ENCODE measurements around the gene DAB2IP.

The DAB2IP gene

DNA sequence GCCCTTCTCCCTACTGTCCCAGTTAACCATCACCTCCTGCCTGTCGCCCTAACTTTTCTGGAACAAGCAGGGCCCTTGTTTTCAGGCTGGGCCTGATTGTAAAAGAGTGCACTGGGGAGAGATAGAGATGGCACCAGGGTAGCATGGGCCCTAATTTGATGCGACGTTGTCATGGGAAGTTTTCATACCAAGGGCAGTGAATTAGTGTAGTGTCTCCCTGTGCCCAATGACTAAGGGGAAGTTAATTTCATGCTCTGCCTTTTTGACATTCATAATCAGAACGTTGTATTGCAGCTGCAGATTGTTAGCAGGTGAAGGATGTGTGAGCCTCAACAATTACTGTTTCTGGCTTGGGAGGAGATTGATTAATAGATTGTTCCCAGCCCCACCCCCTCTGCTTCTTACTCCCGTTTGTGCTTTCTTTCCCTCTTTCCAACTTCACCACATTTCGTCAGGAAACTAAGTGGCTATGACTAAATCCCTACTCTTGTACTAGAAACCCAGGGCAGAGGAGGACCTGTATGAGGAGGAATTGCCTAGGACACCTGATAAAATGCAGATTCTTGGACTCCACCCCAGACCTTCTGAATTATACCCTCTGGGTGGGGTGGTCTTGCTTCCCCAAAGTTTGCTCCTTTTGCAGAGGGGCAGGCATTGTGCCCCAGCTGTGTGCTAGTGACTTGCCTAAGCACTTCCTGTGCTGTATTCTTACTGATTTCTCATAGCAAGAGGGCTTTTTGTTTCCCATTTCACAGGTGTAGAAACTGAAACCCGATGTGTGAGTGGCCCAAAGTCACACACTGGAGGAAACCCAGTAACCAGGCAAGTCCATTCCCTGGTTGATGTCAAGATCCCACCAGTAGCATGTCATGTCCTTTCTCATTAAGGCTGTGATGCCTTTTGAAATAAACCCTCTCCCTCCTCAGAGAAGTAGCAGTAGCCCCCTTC, 56.3 kb downstream of the DAB2IP start:
- no peak for DNase-seq

DNA sequence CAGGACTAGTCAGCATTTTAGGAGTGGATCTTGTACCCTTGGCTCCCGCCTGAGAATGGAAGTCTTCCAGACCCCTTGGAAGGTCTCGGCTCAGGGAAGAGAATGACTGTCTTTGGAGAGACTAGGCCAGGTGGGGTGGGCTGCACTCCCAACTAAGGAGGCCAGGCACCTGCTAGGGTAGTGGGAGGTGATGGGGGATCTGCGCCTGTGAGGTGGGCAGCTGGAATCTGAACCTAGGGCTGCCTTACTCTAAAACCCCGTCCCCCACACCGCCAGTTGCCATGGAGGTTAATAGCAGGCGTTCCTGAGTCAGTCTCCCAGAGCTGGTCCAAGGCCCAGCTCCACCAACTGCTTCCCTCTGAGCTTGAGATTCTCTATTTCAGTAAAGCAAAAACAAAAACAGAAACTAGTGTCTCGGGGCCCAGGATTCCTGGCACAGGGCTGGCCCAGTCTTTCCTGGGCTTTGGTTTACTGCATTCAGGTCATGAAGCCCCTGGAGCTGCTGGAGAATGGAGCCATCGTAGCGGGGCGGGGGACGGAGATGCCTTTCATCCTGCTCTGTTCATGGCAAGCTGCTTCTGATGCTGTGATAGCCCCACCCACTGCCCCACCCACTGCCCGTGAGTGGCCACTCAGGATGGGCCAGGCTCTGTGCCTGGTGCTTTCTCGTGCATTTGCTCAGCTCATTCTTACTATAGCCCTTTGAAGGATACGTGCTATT, 57.5 kb downstream of the DAB2IP start:
- peak in 1 of 2 donors; percentile 4 for DNase-seq

DNA sequence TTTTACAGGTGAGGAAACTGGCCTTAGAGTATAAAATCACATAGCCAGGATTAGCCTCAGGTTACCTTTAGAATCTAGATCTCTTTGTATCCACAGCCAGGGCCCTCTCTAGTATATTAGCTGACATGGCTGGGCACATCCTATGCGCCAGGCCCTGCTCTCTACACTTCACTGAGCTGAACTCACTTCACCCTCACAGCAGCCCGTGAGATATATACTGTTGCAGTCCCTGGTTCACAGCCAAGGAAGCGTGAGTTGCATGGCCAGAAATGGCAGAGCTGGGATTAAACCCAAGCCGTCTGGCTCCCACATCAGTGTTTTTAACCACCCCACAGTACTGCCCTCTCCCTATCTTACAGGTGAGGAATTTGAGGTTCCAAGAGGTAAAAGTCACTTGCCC, 58.4 kb downstream of the DAB2IP start:
- no peak for DNase-seq

DNA sequence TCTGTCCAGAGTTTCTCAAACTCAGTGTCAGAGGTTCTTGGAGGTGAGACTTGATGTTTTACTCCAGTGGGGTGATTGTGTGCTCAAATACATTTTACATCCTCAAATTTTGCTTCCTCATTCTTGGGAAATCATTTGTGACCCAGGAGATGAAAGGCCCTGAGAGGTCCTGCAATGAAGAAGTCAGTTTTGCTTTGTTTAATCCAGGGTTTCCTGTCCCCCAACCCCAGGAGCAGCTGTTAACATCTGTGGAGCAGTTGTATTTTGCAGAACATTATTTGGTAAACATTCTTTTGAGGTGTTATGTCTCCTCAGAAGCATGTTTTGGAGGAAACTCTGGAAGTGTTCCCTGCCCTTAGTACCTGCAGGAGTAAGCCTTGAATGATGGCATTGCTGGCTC, 59.8 kb downstream of the DAB2IP start:
- DNase-seq = no peak

DNA sequence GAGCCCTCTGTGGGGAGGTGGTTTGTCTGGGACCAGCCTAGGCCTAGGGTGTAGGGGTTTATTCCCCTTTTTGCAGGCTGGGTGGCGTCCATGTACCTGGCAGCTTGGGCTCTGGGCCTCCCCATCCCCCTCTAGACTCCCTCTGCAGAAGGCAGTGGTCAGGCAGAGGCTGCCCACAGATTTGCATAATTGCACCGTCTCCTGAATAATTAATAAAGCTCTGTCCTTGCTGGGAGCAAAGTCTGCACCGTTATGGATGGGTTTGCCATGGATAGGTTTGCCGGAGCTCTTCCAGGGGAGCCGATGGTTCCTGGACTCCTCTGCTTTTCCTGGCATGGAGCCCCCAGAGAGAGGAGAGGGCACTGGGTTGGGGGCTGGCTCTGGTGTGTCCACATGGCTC, 60.4 kb downstream of the DAB2IP start:
- DNase-seq = no peak

DNA sequence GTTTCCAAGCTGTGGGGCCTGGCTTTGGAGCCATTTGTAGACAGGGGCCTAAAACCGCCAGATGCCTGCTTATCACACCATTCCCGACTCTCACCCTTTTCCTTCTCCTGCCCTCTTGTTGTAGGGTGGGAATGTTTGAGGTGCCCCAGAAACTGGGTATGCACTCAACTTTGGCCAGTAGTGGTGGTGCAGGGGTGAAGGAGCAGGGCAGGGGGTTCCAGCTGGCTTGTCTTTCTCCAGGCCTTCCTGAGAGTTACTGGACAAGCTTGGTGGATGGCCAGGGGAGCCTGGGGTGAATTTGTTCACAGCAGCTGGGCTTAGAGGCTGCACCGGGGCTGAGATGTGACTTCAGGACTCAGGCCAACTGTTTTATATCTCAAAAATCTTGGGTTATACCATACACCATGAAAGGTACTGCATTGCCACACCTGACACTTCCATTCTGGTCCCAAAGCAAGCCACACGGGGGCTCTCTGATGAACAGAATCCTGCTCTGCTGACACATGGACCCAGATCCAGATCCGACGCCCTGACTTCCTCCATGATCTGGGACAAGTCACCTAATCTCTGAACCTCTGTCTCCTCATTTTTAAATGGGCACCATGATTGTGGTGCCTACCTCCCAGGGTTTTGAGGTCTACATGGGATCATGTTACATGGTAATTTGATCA, 62.1 kb downstream of the DAB2IP start:
- DNase-seq = no peak

DNA sequence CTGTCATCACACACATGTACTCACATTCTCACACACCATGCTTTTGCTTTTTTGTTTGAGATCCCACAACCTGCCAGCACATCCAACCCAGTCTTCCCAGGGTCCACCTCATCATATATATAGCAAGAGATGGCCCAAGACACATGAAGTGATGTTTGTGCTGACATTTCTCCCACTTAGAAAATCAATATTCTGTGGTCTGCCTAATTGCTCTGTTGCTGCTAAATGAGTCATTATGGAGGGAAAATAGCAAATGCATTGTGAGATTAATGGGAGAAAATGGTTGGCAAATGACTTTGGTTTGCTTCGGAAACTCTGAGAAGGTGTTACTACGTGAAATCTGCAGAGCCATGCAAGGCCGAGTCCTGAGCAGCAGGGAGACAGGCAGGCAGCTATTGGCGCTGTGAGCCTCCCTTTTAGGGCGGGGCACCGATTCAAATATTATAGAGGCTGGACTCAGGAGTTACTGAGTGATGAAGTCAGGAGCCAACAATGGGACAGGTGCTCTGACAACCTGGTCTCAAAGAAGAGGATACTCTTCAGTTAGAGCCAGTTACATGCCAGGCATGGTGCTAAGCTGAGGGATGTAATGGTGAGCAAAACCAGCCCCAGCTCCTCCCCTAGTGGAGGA, 62.8 kb downstream of the DAB2IP start:
- no peak for DNase-seq

DNA sequence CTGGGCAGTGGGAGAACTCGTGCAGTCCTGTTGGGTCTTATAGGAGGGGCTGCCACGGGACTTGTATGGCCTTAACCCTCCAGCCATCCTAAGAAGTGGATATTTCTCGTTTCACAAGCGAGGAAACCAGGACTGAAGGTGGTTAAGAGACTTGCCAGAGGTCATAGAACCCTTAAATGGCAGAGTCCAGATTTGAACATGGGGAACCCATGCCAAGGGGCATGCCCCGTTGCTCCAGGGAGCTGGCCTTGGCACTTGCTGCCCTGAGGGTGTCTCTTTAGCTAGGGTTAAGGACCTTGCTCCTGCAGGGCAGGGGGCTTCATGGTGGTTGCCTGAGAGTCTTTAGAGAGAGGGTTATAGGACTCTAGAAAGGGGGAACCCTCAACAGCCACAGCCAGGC, 63.4 kb downstream of the DAB2IP start:
- DNase-seq = no peak

DNA sequence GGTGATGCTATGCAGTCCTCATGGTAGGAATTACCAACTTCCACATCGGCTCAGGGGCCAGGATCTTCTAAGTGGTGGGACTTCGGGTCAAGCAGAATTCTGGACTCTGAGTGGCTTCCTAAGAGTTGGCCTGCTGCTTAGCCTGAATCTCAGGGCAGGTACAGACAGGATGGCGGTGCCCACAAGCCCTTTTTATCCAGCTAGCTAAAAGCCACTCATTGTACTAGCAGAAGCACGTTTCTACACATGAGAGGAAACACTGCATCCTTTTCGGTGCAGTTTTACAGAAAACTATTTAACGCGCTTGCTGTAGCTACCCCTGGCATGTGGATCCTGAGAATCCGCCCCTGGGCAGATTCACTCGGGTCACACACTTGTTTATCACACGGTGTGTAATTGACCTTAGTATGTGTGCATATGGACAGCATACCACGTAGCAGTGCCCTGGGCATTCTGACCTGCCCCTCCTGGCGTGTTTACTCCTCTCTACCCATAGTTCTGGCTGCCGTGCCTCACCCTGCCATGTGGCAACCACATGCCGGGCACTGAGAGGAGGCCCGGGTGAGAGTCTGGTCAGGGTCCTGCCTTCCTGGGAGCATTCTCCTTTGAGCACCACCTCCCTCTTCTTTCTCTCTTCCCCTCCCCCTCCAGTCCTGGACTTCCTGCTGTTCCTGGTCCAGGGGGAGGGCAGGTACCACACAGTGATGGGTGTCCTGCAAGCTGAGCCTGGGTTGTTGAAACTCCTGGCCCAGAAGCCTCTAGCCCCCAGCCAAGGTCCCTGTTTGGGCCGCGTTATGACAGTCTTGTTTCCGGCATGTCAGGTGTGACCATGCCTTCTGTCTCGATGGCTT, 65.9 kb downstream of the DAB2IP start:
- no peak for DNase-seq

DNA sequence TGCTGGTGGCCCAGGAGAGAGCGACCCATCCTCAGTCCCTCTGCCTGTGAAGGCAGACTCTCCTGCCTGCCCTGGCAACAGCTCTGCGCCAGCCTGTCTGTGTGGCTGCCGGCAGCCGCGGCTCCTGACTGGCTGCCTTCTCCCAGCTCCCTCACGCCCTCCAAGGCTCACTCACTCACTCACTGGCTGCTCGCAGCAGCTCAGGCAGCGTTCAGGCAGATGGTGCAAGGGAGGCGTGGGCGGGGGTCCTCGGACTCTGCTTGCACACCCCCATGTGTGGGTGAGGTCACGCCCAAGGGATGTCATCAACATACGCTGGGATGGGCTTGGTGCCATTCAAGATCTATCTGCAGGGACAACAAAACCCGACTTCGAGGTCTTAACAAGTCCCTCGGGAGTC, 66.7 kb downstream of the DAB2IP start:
- DNase-seq = no peak

DNA sequence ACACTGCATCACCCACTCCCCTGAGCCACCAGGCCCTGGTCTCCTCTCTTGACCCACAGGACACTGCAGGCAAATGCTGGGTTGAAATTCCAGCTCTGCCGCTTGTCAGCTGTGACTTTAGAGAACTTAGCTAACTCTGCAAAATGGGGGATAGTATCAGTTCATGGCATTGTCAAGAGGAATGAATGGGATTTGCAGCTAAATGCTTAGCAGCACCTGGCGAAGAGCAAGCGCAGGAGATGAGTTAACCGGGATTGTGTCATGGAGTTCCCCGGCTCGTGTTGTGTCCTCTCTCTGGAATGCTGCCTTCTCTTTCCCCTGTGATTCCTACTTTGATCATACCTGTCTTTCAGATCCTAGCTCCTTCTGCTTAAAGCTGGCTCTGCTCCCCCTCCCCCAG, 67.1 kb downstream of the DAB2IP start:
- no peak for DNase-seq

DNA sequence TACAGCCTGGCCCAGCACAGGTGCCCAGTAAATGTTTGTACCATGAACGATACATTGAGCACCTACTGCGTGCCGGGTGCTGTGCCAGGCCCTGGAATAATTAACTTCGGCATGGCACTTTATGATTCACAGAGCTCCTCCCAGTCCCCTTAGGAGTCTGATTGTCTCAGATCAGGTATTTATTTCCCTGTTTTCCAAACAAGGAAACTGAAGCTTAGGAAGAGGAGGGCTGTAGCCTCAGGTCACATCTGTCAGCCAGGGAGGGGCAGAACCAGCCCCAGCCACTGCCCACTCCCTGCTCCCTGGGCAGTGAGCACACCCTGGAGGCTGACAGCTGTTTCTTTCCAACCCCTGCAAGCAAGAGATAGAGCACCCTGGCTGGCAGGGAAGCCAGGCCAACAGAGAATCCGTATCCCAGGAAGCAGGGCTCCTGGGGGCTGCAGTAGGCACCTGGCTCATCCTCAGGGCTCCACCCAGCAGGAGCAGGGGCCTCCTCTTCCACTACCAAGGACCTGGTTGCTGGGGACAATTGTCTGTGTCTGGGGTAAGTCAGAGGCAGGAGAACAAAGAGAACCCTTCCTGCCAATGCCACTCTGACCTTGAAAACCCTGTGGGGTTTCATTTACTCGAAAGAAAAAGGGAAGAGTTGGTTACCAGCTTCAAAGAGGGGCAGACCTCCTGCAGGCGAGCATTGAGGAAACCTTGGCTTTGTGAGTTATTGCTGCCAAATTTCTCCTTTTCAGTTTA, 69.0 kb downstream of the DAB2IP start:
- DNase-seq = no peak

DNA sequence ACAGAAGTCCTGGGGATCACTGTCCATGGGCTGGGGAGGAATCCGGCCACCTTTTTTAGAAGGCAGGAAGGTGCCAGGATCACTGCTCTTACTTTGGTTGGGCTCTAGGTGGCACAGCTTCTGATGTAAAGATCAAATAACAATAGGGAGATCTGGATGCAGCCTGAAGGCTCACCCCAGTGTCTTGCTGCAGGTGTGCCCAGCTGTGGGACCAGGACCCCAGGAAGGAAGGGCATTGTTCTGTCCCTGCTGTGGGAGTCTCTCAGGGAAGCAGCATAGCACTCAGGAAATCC, 69.6 kb downstream of the DAB2IP start:
- DNase-seq = no peak

DNA sequence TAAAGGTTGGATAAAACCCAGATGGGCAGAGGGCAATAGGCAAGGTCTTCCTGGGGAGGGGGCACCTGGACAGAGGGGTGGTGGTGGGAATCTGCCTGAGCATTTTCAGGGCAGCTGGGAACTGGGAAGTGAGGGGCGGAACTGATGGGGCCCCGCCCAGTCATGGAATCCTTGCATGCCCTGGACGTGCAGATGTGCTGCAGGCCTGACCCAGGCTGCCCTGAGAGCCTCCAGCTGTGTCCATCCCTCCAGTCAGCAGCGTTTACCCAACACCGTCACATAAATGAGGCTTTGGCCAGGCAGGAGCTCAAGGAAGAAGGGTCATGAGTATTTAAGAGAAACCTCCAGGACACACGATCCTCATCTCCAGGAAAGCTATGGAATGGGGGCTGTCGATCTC, 70.3 kb downstream of the DAB2IP start:
- DNase-seq = no peak

DNA sequence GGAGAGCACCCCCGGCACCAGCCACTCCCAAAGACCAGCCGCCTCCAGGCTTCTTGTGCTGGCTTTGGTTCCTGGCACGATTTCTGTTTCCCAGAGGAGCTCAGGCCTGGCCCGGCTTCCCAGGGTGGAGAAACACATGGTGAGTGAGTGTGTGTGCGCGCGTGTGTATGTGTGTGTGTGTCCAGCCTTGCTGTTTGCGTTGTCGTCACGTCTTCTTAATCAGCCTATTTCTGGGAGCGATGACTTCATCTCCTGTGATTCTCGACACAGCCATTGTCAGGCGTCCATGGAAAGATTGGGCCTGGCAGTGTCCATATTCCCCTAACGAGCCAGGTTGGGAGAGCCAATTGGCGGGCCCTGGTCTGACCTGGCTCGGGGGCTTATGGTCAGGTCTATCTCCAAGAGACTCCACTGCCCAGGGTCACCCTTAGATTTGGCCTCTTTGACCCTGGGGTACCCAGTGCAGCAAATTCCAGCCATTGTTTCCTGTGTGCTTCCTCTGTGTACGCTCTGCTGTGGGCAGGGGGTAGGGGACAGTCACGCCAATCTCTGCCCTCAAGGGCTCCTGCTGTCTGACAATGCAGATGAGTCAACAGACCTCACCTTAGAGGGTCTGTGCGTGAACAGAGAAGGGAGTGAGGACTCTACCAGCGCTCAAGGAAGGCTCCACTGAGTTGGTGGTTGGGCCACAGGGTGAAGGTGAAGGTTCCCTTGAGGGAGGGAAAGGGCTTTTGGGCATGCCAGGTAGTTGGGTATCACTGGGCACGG, 73.8 kb downstream of the DAB2IP start:
- no peak for DNase-seq

DNA sequence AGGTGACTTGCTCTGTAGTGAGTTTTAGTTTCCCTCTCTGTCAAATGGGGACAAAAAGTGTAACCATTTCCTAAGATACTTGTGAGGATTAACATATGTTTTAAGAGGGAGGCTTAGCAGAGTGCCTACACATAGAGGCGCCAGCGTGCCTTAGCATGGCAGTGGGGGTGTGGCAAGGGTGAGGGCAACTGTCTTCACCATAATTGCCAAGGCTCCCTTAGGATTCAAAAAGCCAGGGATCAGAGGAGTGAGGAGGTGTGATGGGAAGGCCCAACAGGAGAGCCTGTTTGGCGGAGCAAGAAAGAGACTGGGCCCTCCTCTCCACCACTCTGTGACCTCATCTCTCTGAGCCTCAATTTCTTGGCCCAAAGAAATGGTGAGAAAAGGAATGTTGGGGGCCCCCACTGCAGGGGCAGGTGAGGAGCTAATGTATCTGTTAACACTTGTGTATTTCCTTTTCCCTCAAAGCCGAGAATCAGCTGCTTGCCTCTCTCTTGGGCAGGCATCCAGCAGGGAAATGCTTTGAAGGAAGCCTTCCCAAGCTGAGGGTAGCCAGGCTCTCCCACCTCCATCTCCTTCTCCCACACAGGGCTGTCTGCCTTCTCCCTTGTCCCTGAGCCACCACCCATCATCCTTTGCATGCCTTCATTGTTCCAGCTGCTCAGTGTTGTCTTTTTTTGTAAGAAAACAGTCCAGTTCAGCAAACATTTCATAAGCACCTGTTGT, 76.0 kb downstream of the DAB2IP start:
- no peak for DNase-seq

DNA sequence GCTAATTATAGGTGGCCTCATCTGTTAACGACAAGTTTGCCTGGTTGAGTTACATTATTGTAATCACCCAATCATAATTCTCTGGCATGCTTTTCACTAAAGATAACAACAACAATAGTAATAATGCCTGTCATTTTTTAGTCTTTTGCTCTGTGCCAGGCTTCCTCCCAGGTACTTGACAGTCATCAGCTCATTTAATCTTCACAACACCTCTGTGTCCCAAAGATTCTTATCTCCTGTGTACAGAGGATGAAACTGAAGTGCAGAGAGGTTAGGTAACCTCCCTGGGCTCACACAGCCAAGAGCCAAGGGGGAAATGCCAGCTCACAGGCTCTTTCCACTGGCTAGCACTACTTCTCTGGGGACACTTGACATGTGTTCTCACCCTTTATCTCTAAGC, 77.5 kb downstream of the DAB2IP start:
- DNase-seq = no peak

DNA sequence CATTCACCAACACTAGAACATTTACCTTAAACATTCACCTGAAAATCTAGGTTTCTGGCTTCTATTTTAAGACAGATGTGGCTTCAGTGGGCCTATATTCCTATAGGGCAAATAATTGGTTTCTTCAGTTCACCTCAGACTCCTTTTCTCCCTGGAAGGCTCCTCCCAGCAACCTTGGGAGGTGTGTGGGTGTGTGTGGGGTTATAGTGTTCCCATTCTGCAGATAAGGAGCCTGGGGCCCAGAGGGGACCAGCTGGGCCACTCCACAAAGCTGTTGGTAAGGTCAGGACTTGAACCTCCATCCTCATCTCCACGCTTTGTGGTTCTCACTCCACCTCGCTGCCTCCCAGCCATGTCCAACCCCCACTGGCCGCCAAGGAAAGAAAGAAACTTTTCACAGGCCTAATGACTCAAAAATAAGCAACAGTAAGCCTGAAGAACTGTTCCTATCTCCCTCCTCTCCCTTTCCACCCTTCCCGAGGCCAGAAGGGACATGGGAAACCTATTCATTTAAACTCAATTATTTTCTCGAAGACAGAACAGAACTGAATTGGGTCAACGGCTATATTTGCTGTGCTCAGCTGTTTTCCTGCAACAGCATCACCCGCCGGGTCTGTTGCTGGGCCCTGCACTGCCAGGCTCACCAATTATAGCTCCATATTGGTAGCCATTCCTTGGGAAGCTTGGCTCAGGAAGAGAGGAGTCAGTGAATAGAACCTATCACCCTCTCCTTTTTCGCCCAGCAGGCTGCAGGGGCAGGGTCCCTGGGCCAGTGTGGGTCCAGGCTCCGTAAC, 78.5 kb downstream of the DAB2IP start:
- no peak for DNase-seq

DNA sequence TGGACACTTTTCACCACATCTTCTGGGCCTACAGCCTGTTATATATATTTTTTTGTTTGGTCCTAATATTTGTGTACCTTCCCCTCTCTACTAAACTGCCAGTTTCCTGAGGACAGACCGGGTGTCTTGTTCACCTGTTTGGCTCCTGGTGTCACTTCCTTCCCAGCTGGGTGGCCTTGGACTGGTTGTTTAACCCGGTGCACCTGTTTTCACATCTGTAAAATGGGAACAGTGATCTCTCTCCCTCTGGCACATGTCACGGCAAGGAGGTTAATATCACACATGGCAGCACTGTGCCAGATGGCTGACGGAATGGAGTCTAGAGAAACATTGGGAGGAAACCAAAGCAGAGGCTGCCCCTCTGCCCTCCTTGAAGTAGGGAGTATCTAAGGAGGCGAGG, 79.7 kb downstream of the DAB2IP start:
- no peak for DNase-seq
